Endothelial cell of umbilical vein (primary cell): ENCODE results near the gene FCN1. TPM values are rescaled to one million over a fixed set of nuclear protein-coding genes. Genes with fewer than 3 reads are reported as not detected.

Experiments used
- BruUV-seq: library from RNA; stranded (reverse); fragments of 400-500 nt; replicated peaks from 2 replicates; lab custom pipeline; 2021; lab: Mats Ljungman, UMichigan
- CTCF ChIA-PET: fragments of 300-600, 350-600 bp; sonication (Branson Sonifier 250); formaldehyde crosslinking; loops from one replicate; lab custom pipeline; 2021; ENCODE audit warnings: antibody characterized with exemption, inconsistent platforms; lab: Charles Lee
- POLR2A ChIA-PET: fragments of 300-600, 350-600 bp; sonication (Branson Sonifier 250); formaldehyde crosslinking; loops from one replicate; lab custom pipeline; 2021; ENCODE audit warnings: antibody characterized with exemption, inconsistent platforms; lab: Charles Lee
- DNase-seq: peaks from one replicate; pipeline ENCODE4 v3.0.0-alpha.2; 2011; ENCODE audit warnings: low read depth, low spot score
- FAIRE-seq: peaks from 2 replicates; lab custom pipeline; 2011; peaks lifted over from hg19 to GRCh38; lab: Jason Lieb, UNC
- H2AFZ ChIP-seq: 2 replicates; pipeline ENCODE4 v1.6.0; 2012; ENCODE audit warnings: low read depth, low read length, control low read depth, inconsistent platforms
- H3K27ac ChIP-seq: 2 replicates; pipeline ENCODE4 v1.5.1; 2011; ENCODE audit warnings: low read depth, mild to moderate bottlenecking, control low read depth, low read length, moderate library complexity; ENCODE audit not compliant: insufficient read depth
- H3K27me3 ChIP-seq, 2 experiments: 2 replicates each; pipeline versions ENCODE4 v1.6.0 to v1.6.1; 2011; ENCODE audit warnings: low read length in 2 of 2, mixed read lengths in 1 of 2; ENCODE audit not compliant: control insufficient read depth in 2 of 2, insufficient read depth in 2 of 2
- H3K36me3 ChIP-seq, 2 experiments: 2 replicates in 1 of 2; 3 replicates in 1 of 2; pipeline ENCODE4 v1.5.1; 2011; ENCODE audit warnings: low read length in 2 of 2, mild to moderate bottlenecking in 1 of 2, moderate library complexity in 1 of 2; ENCODE audit not compliant: control insufficient read depth in 2 of 2, insufficient read depth in 2 of 2; ENCODE audit errors: extremely low read depth in 1 of 2
- H3K4me1 ChIP-seq: 3 replicates; pipeline ENCODE4 v1.5.1; 2011; ENCODE audit warnings: mild to moderate bottlenecking, low read length; ENCODE audit not compliant: control insufficient read depth, insufficient read depth; ENCODE audit errors: extremely low read depth
- H3K4me2 ChIP-seq: 2 replicates; pipeline ENCODE4 v1.6.1; 2011; ENCODE audit warnings: low read length, control low read depth, mixed read lengths; ENCODE audit not compliant: insufficient read depth
- H3K4me3 ChIP-seq, 3 experiments: fragments of 200-600 bp in 1 of 3; sonication (generic), shearing (Covaris generic) in 1 of 3; replicated peaks in 1 of 3; 2 replicates each; pipeline ENCODE4 v1.5.1; 2011 to 2016; ENCODE audit warnings: control low read depth in 3 of 3, low read length in 3 of 3, mild to moderate bottlenecking in 2 of 3, inconsistent platforms in 1 of 3, low read depth in 1 of 3, moderate library complexity in 1 of 3; ENCODE audit not compliant: insufficient read depth in 1 of 3
- H3K79me2 ChIP-seq: 2 replicates; pipeline ENCODE4 v1.6.0; 2012; ENCODE audit warnings: low read length, inconsistent platforms; ENCODE audit not compliant: control insufficient read depth, insufficient read depth
- H3K9ac ChIP-seq: replicated peaks from 2 replicates; pipeline ENCODE3; 2011; ENCODE audit warnings: low read length, control low read depth; ENCODE audit not compliant: insufficient read depth; ENCODE audit errors: extremely low read depth
- H3K9me1 ChIP-seq: replicated peaks from 3 replicates; pipeline ENCODE4 v1.6.0; 2011; ENCODE audit warnings: mild to moderate bottlenecking, low read length; ENCODE audit not compliant: control insufficient read depth, insufficient read depth; ENCODE audit errors: extremely low read depth
- H3K9me3 ChIP-seq: replicated peaks from 2 replicates; pipeline ENCODE4 v1.5.1; 2012; ENCODE audit warnings: low read length, inconsistent platforms; ENCODE audit not compliant: control insufficient read depth, insufficient read depth
- H4K20me1 ChIP-seq: replicated peaks from 2 replicates; pipeline ENCODE3; 2011; ENCODE audit warnings: mild to moderate bottlenecking, low read length; ENCODE audit not compliant: control insufficient read depth, insufficient read depth; ENCODE audit errors: extremely low read depth
- EZH2 ChIP-seq: IDR thresholded peaks from 2 replicates; pipeline ENCODE4 v1.6.1; 2012; ENCODE audit warnings: borderline replicate concordance, low read depth, mild to moderate bottlenecking, moderate library complexity, low read length, inconsistent platforms; ENCODE audit not compliant: severe bottlenecking
- FOS ChIP-seq: IDR thresholded peaks from 2 replicates; pipeline ENCODE4 v1.6.1; 2011; ENCODE audit warnings: mild to moderate bottlenecking, low read length, moderate library complexity, borderline replicate concordance; ENCODE audit not compliant: insufficient read depth
- GATA2 ChIP-seq: IDR thresholded peaks from 2 replicates; pipeline ENCODE4 v1.7.0; 2011; ENCODE audit warnings: low read depth, mild to moderate bottlenecking, moderate library complexity, mixed read lengths, low read length; ENCODE audit not compliant: insufficient read length, insufficient read depth
- JUN ChIP-seq: IDR thresholded peaks from 2 replicates; pipeline ENCODE4 v1.6.1; 2011; ENCODE audit warnings: borderline replicate concordance, low read depth; ENCODE audit not compliant: insufficient read length, insufficient read depth
- MAX ChIP-seq: IDR thresholded peaks from 2 replicates; pipeline ENCODE4 v1.6.1; 2011; ENCODE audit not compliant: insufficient read depth, insufficient read length
- MYC ChIP-seq: IDR thresholded peaks from one replicate; pipeline ENCODE4 v1.6.1; 2011; ENCODE audit warnings: mild to moderate bottlenecking, low read depth, low read length
- POLR2A ChIP-seq: IDR thresholded peaks from 2 replicates; pipeline ENCODE4 v1.6.1; 2012; ENCODE audit warnings: low read depth, mild to moderate bottlenecking, control low read depth, low read length
- POLR2AphosphoS5 ChIP-seq: IDR thresholded peaks from 2 replicates; pipeline ENCODE4 v1.6.1; 2012; ENCODE audit warnings: low read depth, mild to moderate bottlenecking, control low read depth, low read length, moderate library complexity; ENCODE audit not compliant: insufficient read depth
- dilution Hi-C: fragments of 300-500 bp; cut with MboI; formaldehyde crosslinking; loops from one replicate; pipeline ENCODE4 v1.15.0; 2019; ENCODE audit warnings: low sequenced_read_pairs; ENCODE audit not compliant: extremely low pct_ligation_motif_present
- intact Hi-C: fragments of 100-400 bp; cut with micrococcal nuclease; formaldehyde crosslinking; loops from one replicate; pipeline ENCODE4 v1.10.0; 2022
- polyA plus RNA-seq, 4 experiments: library from polyadenylated mRNA; depleted of rRNA in 3 of 4; stranded (reverse) in 3 of 4; unstranded in 1 of 4; fragments of >200 nt; gene quantifications; 2 replicates each; pipeline versions ENCODE4 v1.2.1 to v1.2.3, GENCODE V29; 2011 to 2012; ENCODE audit warnings: missing spikeins in 1 of 4
- total RNA-seq: library from RNA; stranded (reverse); gene quantifications from 2 replicates; pipeline ENCODE4 v1.2.3, GENCODE V29; 2021
- TF ChIP-seq, protein P1 (sequence below), 2 donors: IDR thresholded peaks; 1 replicate in 1 of 2; 2 replicates in 1 of 2; pipeline ENCODE4 v1.5.1; 2011; ENCODE audit warnings: low read length in 2 of 2, mild to moderate bottlenecking in 2 of 2, moderate library complexity in 2 of 2, control low read depth in 1 of 2, inconsistent platforms in 1 of 2, low read depth in 1 of 2; ENCODE audit not compliant: insufficient read depth in 1 of 2; ENCODE audit errors: extremely low read depth in 1 of 2

The FCN1 gene
- total and polyA plus RNA-seq, 2 donors (not counting 3 experiments of a cell fraction or from before 2014, with no cell fraction given) = not detected

- dilution Hi-C loops = no loop called here
- no peak for DNase-seq
- CTCF ChIA-PET = interaction anchor here (0.8 to 1.6 kb wide), 2 partner anchors 9 to 11 kb away, joined by 3 read pairs; no protein-coding TSS in a partner anchor
These were observed 19.4 kb downstream of the FCN1 start for GRCh38 chr9:134898319-134898718.

More at GRCh38 chr9:134898319-134898718, 19.4 kb downstream of the FCN1 start:
- TF ChIP-seq, protein P1, sequence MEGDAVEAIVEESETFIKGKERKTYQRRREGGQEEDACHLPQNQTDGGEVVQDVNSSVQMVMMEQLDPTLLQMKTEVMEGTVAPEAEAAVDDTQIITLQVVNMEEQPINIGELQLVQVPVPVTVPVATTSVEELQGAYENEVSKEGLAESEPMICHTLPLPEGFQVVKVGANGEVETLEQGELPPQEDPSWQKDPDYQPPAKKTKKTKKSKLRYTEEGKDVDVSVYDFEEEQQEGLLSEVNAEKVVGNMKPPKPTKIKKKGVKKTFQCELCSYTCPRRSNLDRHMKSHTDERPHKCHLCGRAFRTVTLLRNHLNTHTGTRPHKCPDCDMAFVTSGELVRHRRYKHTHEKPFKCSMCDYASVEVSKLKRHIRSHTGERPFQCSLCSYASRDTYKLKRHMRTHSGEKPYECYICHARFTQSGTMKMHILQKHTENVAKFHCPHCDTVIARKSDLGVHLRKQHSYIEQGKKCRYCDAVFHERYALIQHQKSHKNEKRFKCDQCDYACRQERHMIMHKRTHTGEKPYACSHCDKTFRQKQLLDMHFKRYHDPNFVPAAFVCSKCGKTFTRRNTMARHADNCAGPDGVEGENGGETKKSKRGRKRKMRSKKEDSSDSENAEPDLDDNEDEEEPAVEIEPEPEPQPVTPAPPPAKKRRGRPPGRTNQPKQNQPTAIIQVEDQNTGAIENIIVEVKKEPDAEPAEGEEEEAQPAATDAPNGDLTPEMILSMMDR (IDR thresholded peaks at IDR 0.05; ENCODE audit: extremely low read depth in 1 of 2, insufficient read depth in 1 of 2, low read depth in 1 of 2, low read length in 2 of 2) = no peak
- no peak for TF ChIP-seq GATA2
- no peak for TF ChIP-seq EZH2
- TF ChIP-seq POLR2A = no peak
- TF ChIP-seq JUN = no peak
- no peak for TF ChIP-seq MAX
- TF ChIP-seq FOS = no peak
- TF ChIP-seq POLR2AphosphoS5 = no peak
- TF ChIP-seq MYC = no peak
- FAIRE-seq = no peak
- H3K9me3 ChIP-seq = no peaks in the 10 kb centered on the region
- intact Hi-C loops = no loop called here
- no peak overlapping the region for H3K4me2 ChIP-seq
- no peak overlapping the region for H3K4me3 ChIP-seq
- peaks cover 8 to 15% of the 10 kb centered on the region in 2 experiments for H3K27me3 ChIP-seq
- no peaks in the 10 kb centered on the region for H3K79me2 ChIP-seq
- no TSS peak for BruUV-seq
- POLR2A ChIA-PET = no interaction called here
- no peaks in the 10 kb centered on the region for H3K36me3 ChIP-seq
- H3K4me1 ChIP-seq = peaks cover 22% of the 10 kb centered on the region
- H3K27ac ChIP-seq = no peak overlapping the region
- no peaks in the 10 kb centered on the region for H4K20me1 ChIP-seq
- no peaks in the 10 kb centered on the region for H3K9me1 ChIP-seq
- no peak overlapping the region for H2AFZ ChIP-seq
- no peak overlapping the region for H3K9ac ChIP-seq
